HG02885 (cell line): Measurements from ENCODE around the gene SUCLA2.
"Not testable (repeated sequence)": the region's sequence is repeated elsewhere in the genome, so short reads cannot be mapped to it uniquely, and the experiment has no call there.

Experiments used
- ATAC-seq: cut with Tn5 transposase; IDR thresholded peaks from one replicate; pipeline ENCODE4 v1.9.1; 2021; ENCODE audit warnings: mild to moderate bottlenecking; ENCODE audit not compliant: unreplicated experiment, poor library complexity

SUCLA2 gene

DNA sequence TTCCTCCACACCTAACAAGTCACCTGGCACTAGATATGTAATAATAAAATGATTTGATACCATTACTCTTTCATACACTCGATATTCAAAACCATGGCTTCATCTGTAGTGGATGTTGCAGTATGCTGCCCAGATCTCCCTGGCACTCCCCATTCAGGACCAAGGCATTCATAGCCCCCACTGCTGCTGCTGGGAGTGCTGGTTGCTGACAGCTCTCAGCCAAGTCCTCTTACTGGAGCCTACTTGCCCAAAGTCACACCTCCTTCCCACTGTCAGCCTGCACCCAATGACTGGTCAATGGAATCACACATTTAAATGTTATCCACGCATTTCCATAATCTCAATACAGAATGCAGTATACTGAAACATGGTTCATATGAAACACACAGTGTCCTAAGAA lies 3.7 kb downstream of the SUCLA2 start:
- no peak for ATAC-seq

- no peak for ATAC-seq
Observed at GRCh38 chr13:47991859-47992258, 9.2 kb downstream of the SUCLA2 start.

DNA sequence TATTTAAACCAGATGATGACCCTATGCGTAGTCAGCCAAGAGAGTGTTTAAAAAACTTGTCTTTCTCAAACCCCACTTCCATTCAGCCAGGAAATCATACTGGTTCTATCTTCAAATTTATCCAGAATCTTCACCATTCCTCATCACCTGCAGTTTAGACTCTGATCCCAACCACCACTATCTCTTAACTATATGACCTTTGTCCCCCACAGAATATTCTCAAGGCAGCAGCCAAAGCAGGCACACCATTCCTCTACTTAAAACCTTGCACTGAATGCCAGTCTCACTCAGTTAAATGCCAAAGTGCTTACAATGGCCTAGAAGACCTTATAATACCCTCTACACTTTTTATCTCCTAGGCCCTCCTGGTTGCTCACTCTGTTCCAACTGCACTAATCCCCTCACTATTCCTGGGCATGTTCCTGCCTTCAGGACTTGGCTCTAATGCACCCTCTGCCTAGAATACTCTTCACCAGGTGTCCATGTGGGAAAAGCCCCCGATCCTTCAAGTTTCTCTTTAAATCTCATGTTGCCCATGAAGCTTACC lies 10.1 kb downstream of the SUCLA2 start:
- no peak for ATAC-seq

DNA sequence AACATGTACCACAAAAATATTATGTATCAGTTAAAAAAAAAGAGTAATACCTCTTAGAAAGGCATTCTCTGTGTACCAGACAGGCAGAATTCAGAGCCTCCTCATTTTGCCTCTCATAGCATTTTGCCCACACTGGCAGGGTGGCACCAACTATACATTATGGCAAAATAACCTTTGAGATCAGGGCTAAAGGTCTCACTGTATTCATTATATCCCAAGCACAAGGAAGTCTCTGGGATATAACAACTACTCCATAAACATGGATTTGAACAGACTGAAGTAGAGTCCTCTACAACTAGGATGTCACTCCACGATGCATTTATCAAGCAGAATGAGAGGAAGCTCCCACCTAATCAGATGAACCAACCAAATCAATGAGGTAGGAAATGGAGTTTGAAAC lies 10.6 kb downstream of the SUCLA2 start:
- ATAC-seq: no peak

- ATAC-seq: no peak
Observed at GRCh38 chr13:47983070-47983469, 18.0 kb downstream of the SUCLA2 start.

DNA sequence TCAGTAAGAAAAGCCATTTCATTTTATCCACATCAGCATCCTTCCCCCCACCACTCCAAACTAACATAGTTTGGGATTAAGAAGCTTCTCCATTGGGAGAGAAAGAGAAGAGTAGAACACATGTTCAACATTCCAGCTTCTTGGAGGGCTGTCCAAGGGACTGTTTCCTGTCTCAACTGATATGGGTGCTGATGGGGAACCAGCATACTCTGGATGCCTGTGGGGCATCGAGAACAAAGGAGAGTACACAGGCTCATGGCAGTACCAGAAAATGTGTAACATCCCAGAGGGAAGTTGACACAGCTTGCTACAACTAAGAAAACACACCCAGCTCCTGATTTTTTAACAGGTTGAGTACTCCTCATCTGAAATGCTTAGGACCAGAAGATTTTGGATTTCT lies 24.7 kb downstream of the SUCLA2 start:
- no peak for ATAC-seq

DNA sequence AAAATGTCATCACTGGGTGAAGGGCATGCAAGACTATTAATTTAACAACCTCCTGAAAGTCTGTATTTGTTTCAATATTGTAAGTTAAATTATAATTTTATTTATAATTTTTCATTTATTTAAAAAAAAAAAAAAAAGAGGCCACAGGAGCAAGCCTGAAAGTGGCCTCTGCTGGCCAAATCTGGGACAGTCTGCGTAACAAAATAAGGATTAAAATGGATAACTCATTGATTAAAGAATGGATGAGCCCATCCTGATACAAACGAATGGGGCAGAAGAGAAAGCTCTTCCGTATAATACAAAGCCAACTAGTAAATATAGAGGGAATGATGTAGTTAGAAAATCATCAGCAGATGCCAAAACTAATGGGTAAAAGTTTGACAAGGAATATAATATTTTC lies 36.2 kb downstream of the SUCLA2 start:
- no peak for ATAC-seq

DNA sequence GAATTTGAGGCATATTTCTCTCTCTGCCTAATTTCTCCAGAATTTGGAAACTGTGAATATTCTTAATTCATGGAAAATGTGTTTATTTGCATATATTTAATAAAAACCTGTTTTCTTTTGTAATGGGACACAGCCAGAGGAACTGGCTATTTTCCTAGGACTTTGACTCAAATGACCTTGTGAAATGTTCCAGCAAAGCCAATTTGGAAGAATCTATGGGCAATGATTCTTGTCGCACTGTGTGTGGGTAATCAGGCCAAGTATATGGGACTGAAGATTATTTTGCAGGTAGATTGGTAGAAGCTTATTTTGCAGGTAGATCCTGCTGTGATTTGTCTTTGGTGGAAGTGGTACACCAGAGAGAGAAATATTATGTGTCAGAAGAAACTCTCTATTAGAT lies 38.8 kb downstream of the SUCLA2 start:
- no peak for ATAC-seq

- no peak for ATAC-seq
Observed at GRCh38 chr13:47959468-47960247, 41.4 kb downstream of the SUCLA2 start.

DNA sequence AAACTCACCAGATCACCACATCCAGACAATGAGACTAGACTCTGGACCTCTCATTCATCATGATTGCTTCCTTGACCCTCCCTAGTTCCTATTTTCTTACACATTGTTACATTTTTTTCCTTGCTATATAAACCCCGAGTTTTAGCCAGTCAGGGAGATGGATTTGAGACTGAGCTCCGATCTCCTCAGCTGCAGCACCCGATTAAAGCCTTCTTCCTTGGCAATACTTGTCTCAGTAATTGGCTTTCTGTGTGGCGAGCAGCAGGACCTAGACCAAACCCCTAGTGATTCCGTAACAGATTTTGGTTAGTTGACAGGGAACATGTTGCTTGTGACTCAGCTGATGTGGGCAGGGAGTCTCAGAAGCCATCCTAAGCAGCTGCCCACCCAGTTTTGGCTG lies 44.0 kb downstream of the SUCLA2 start:
- no peak for ATAC-seq

GRCh38 chr13:47955836-47956235 lies 45.2 kb downstream of the SUCLA2 start:
- no peak for ATAC-seq

- ATAC-seq: no peak
Observed at GRCh38 chr13:47949799-47950198, 51.3 kb downstream of the SUCLA2 start.

- no peak for ATAC-seq
Observed at GRCh38 chr13:47945738-47946137, 55.3 kb downstream of the SUCLA2 start.

- ATAC-seq: not testable (repeated sequence)
Observed at GRCh38 chr13:47945146-47945545, 55.9 kb downstream of the SUCLA2 start.

DNA sequence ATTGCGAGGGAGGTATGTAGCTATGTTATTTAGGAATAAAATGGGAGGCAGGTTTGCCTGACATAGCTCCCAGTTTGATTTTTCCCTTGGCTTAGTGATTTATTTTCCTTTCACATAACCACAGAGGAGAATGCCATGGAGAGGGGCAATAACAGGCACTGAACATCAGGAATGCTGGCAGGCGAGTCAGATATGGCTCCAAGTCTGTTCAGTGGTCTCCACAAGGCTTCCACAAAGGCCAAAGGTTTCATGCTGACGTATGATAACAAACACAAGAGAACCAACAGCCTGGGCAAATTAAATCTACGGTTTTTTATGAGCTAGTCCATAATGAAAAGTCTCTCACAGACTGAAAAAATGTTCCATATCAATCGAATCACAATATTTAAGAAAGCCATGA lies 66.7 kb downstream of the SUCLA2 start:
- ATAC-seq: no peak

- no peak for ATAC-seq
Observed at GRCh38 chr13:47932950-47933923, 67.8 kb downstream of the SUCLA2 start.

GRCh38 chr13:47930649-47931165 lies 70.4 kb downstream of the SUCLA2 start:
- no peak for ATAC-seq

DNA sequence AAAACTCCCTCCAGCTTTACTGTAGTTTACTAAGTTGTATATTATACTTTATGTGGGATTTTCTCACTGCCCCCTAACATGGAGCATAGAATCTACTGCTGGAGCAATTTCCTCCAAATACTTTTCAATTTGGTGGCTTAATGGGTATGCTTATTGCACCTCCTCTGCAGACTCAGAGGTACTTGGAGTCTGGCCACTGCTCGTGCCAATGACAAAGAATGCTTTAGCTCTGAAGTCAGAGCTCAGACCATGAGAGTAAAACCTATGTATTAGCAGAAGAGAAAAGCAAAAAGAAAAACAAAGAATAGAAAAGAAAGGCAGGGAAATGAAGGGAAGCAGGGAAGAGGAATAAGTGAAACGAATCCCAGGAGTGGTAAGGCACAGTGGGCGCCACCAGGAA lies 71.9 kb downstream of the SUCLA2 start:
- ATAC-seq: no peak

DNA sequence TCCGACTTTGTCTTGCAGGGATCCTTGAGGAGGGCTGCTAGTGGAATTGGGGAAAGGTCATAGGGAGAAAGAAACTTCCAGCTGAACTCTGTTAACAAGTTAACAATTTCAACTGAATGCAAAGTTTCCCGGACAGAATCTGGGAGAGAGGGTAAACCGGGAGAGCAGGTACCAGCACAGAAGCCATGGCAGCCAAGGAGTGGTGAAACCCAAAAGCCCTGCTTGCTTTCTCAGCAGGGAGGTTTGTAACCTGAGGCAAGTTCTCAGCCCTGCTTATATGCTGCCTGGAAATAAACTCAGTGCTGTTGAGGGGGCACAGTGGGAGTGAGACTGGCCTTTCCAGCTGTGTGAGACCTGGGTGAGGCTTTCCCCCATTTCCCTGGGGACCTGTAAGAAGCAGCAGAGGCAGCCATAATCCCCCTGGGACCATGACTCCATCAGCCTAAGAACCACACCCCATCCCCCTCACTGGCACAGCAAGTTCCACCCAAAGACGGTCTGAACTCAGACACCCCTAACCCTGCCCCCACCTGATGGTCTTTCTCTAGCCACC lies 84.0 kb downstream of the SUCLA2 start:
- no peak for ATAC-seq

DNA sequence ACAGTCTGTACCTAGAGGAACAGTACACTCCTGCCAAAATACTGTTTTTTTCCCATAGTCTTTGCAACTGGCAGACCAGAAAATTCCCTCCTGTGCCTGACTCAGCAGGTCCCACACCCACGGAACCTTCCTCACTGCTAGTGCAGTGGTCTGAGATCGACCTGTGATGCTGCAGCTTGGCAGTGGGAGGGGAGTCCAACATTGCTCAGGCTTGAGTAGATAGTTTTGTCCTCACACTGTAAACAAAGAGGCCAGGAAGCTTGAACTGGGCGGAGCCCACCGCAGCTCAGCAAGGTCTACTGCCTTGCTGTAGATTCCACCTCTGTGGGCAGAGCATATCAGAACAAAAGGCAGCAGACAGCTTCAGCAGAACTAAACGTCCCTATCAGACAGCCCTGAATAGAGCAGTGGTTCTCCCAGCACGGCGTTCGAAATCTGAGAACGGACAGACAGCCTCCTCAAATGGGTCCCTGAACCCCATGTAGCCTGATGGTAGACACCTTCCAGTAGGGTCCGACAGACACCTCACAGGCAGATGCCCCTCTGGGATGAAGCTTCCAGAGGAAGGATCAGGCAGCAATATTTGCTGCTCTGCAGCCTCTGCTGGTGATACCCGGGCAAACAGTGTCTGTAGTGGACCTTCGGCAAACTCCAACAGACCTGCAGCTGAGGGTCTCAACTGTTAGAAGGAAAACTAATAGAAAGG lies 92.7 kb downstream of the SUCLA2 start:
- no peak for ATAC-seq
